GM21515 (cell line): ENCODE data around the gene KLF3.

Source experiments
- ATAC-seq: cut with Tn5 transposase; IDR thresholded peaks from one replicate; pipeline ENCODE4 v1.9.1; 2021; ENCODE audit not compliant: unreplicated experiment

Gene KLF3

DNA sequence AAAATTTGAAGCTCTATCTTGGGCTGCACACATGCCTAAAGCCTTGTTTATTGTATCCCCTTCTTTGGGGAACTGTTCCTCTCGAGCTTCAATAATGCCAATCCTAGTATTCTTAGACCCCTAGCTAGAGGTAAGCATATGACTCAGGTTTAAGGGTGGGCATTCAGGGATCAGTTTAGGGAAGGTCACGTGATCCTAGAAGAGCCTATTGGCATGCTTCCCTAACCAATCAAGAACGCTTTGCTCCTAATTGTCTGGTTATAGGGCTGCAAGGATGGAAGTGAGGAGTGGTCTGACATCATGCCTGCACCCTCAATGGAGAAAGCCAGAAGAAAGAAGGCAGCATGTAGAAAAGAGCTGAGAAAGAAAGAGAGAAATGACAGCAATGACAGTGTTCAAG lies 71.9 kb downstream of the KLF3 start:
- no peak for ATAC-seq

DNA sequence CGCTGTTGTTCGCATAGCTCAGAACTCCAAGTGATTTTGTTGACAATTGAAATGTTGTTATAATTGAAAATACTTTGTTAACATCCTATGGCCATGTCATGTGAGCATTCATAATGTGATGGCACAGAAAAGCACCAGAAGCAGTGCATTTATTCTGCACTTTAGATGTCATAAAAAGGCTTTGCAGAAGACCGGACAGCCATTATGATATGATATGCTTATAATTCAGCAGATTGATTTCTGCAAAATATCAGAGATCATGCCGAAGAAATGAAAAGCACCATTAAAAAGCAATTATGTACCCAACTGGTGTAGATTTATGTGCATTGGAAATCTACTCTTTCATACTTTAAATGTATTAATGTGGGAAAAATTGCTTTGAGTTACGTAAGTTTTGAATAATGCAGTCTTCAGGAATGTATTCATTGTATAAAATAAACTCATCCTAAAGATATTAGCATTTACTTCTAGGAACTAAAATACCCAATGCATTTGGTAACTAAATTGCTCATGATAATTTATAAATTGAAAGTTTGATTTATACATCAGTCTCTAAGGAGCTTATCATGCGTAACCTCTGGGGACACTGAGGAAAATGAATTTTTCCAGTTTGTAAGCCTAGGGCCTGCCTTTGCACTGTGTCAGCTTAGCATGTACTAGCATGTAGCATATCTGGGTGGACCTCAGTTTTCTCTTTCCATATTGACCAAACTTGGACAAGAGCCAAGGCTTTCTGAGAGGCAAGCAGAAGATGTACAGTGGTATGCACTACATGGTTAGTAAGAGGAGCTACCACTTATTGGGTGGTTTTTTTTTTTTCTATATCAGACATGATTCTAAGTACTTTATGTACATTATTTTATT lies 75.2 kb downstream of the KLF3 start:
- no peak for ATAC-seq

DNA sequence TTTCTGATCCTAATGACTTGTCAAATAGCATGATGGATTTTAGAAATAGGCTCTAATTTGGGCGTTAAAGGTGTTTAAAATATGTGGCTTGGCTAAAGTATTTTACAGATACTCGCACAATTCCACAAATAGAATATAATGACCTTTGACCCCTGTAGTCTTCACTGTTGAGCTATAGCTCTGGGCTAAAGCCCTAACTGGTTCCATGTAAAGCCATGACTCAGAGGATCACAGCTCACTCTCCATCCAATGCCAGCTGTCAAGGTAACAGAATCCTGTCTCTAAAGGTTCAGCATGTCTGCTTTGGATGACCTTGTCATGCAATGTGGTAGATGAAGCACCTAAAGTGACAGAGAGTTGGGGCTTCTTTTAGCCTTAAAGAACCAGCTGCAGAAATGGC lies 76.3 kb downstream of the KLF3 start:
- ATAC-seq = no peak

DNA sequence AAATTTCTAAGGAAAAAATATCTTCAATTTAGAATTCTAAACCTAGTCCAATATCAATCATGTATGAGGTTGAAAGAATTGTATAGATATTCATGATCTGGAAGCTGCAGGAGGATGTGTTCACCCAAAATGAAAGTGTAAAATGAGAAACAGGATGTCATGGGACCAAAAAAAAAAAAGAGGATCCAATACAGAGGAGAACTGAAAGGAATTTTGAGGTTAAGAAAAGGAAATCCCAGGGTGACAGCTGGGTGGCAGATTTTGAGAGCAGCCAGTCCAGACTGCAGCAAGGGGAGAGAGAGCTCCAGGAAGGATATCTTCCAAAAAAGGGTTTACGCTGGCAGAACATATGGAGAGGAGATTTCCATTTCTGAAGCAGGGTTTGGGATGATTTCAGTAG lies 79.9 kb downstream of the KLF3 start:
- no peak for ATAC-seq

GRCh38 chr4:38745881-38746280 lies 81.9 kb downstream of the KLF3 start:
- no peak for ATAC-seq

DNA sequence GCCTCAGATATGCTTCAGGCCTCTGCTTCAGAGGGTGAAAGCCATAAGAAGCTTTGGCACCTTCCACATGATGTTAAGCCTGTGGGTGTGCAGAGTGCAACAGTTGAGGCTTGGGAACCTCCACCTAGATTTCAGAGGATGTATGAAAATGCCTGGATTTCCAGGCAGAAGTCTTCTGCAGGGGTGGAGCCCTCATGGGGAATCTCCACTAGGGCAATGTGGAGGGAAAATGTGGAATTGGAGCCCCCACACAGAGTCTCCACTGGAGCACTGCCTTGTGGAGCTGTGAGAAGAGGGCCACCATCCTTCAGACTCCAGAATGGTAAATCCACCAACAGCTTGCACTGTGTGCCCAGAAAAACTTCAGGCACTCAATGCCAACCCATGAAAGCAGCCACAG lies 83.6 kb downstream of the KLF3 start:
- ATAC-seq = no peak

GRCh38 chr4:38749336-38749735 lies 85.3 kb downstream of the KLF3 start:
- no peak for ATAC-seq
